PC-9 (cell line): ENCODE data around the gene LENG8. TPM values are rescaled to one million over a fixed set of nuclear protein-coding genes. Genes with fewer than 3 reads are reported as not detected.

Experiments
- BruUV-seq: library from RNA; stranded (reverse); fragments of 400-500 nt; replicated peaks from 2 replicates; lab custom pipeline; 2021; lab: Mats Ljungman, UMichigan
- CTCF ChIA-PET: fragments of 300-600 bp; sonication (Branson Sonifier 250); formaldehyde crosslinking; loops from one replicate; lab custom pipeline; 2022; ENCODE audit warnings: antibody characterized with exemption; lab: Charles Lee
- POLR2A ChIA-PET: fragments of 300-600 bp; sonication (Branson Sonifier 250); formaldehyde crosslinking; loops from one replicate; lab custom pipeline; 2022; ENCODE audit warnings: antibody characterized with exemption; ENCODE audit not compliant: unreplicated experiment; lab: Charles Lee
- DNase-seq, 2 experiments: peaks; one replicate each; pipeline versions ENCODE4 v3.0.0 to v3.0.0-alpha.2; 2015 to 2022; ENCODE audit warnings: mixed read lengths in 1 of 2
- H2AFZ ChIP-seq: fragments of 200-600 bp; sonication (generic); 2 replicates; pipeline ENCODE4 v1.8.1; 2017; ENCODE audit warnings: antibody characterized with exemption
- H3F3A ChIP-seq: fragments of 200-600 bp; sonication (generic); 2 replicates; pipeline ENCODE4 v1.8.1; 2017; ENCODE audit warnings: antibody characterized with exemption, mild to moderate bottlenecking, low read depth; ENCODE audit not compliant: insufficient read depth
- H3K27ac ChIP-seq: fragments of 200-600 bp; sonication (generic); 2 replicates; pipeline ENCODE4 v1.6.1; 2016; ENCODE audit warnings: mixed run types
- H3K27me3 ChIP-seq: fragments of 200-600 bp; sonication (generic); 2 replicates; pipeline ENCODE4 v1.6.1; 2016; ENCODE audit warnings: low read depth, mixed run types; ENCODE audit not compliant: insufficient read depth
- H3K36me3 ChIP-seq: fragments of 200-600 bp; sonication (generic); 2 replicates; pipeline ENCODE4 v1.6.1; 2016; ENCODE audit warnings: low read depth, mixed run types
- H3K4me1 ChIP-seq: fragments of 200-600 bp; sonication (generic); replicated peaks from 2 replicates; pipeline ENCODE4 v1.6.1; 2016; ENCODE audit warnings: mixed run types; ENCODE audit not compliant: insufficient read depth
- H3K4me2 ChIP-seq: fragments of 200-600 bp; sonication (generic); 2 replicates; pipeline ENCODE4 v1.6.1; 2017; ENCODE audit warnings: mixed run types
- H3K4me3 ChIP-seq: fragments of 200-600 bp; sonication (generic); 2 replicates; pipeline ENCODE4 v1.6.1; 2016; ENCODE audit warnings: mixed run types
- H3K79me2 ChIP-seq: fragments of 200-600 bp; sonication (generic); 2 replicates; pipeline ENCODE4 v1.6.1; 2017; ENCODE audit warnings: low read depth, mixed run types
- H3K9me2 ChIP-seq: fragments of 200-600 bp; sonication (generic); 2 replicates; pipeline ENCODE4 v1.8.1; 2017; ENCODE audit warnings: mild to moderate bottlenecking; ENCODE audit not compliant: insufficient read depth
- H3K9me3 ChIP-seq: fragments of 200-600 bp; sonication (generic); 2 replicates; pipeline ENCODE4 v1.8.1; 2016; ENCODE audit warnings: low read depth; ENCODE audit not compliant: insufficient read depth
- H4K20me1 ChIP-seq: fragments of 200-600 bp; sonication (generic); 2 replicates; pipeline ENCODE4 v1.8.1; 2017; ENCODE audit not compliant: insufficient read depth
- EZH2 ChIP-seq: fragments of 200-600 bp; sonication (generic); IDR thresholded peaks from 2 replicates; pipeline ENCODE4 v1.8.0; 2017; ENCODE audit warnings: antibody characterized with exemption, low read depth
- intact Hi-C: fragments of 100-400 bp; cut with micrococcal nuclease; formaldehyde crosslinking; loops from one replicate; pipeline ENCODE4 v1.10.0; 2022; ENCODE audit not compliant: unreplicated experiment
- total RNA-seq: library from RNA; stranded (reverse); gene quantifications from 2 replicates; pipeline ENCODE4 v1.2.3, GENCODE V29; 2021
- TF ChIP-seq, protein P1 (sequence below): fragments of 200-600 bp; sonication (generic); conservative IDR thresholded peaks from 2 replicates; pipeline ENCODE4 v1.6.1; 2017; ENCODE audit warnings: mixed run types, antibody characterized with exemption, mild to moderate bottlenecking, moderate library complexity

LENG8 gene
- total RNA-seq, 1 experiment from 2014 or later = 274 TPM

DNA sequence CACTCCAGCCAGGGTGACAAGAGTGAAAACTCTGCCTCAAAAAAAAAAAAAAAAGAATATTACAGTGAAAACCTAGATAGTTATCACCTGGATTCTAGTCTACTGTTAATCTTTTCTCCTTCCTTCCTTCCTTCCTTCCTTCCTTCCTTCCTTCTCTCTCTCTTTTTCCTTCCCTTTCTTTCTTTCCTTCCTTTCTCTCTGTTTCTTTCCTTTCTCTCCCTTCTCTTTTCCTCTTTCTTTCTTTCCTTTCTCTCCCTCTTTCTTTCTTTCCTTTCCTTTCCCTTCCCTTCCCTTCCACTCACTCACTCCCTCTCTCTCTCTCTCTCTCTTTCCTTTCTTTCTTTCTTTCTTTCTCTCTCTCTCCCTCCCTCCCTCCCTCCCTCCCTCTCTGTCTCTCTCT lies 43.4 kb upstream of the LENG8 start:
- TF ChIP-seq, protein P1, sequence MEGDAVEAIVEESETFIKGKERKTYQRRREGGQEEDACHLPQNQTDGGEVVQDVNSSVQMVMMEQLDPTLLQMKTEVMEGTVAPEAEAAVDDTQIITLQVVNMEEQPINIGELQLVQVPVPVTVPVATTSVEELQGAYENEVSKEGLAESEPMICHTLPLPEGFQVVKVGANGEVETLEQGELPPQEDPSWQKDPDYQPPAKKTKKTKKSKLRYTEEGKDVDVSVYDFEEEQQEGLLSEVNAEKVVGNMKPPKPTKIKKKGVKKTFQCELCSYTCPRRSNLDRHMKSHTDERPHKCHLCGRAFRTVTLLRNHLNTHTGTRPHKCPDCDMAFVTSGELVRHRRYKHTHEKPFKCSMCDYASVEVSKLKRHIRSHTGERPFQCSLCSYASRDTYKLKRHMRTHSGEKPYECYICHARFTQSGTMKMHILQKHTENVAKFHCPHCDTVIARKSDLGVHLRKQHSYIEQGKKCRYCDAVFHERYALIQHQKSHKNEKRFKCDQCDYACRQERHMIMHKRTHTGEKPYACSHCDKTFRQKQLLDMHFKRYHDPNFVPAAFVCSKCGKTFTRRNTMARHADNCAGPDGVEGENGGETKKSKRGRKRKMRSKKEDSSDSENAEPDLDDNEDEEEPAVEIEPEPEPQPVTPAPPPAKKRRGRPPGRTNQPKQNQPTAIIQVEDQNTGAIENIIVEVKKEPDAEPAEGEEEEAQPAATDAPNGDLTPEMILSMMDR = no peak
- TF ChIP-seq EZH2 = no peak
- Histone ChIP-seq H3K4me1 (no peaks in the 10 kb centered on the region), H3K9me3 (no peaks in the 10 kb centered on the region), H3K4me3 (no peak overlapping the region), H3K4me2 (no peak overlapping the region), H4K20me1 (no peaks in the 10 kb centered on the region), H3K27me3 (peaks cover 27% of the 10 kb centered on the region), H3K36me3 (no peaks in the 10 kb centered on the region), H3K27ac (no peak overlapping the region), H2AFZ (no peak overlapping the region), H3K9me2 (no peaks in the 10 kb centered on the region), H3K79me2 (no peaks in the 10 kb centered on the region), H3F3A (peaks cover 4% of the 10 kb centered on the region; the same call in 1 of the 2 replicates)
- DNase-seq = no peak
- POLR2A ChIA-PET = no interaction called here
- intact Hi-C loops = no loop called here
- CTCF ChIA-PET = no interaction called here
- no TSS peak for BruUV-seq

- H3K27ac ChIP-seq = no peak overlapping the region
- H4K20me1 ChIP-seq = no peaks in the 10 kb centered on the region
- no peaks in the 10 kb centered on the region for H3K36me3 ChIP-seq
- no peaks in the 10 kb centered on the region for H3K9me3 ChIP-seq
- TF ChIP-seq EZH2 = no peak
- TF ChIP-seq, protein P1 = no peak
- no peaks in the 10 kb centered on the region for H3K79me2 ChIP-seq
- H3K4me3 ChIP-seq = no peak overlapping the region
- BruUV-seq = no TSS peak
- no peak for DNase-seq
- no peak overlapping the region for H2AFZ ChIP-seq
- H3F3A ChIP-seq = peaks cover 4% of the 10 kb centered on the region; the same call in 1 of the 2 replicates
- no peaks in the 10 kb centered on the region for H3K4me1 ChIP-seq
- ChIA-PET CTCF (no interaction called here), POLR2A (no interaction called here)
- H3K4me2 ChIP-seq = no peak overlapping the region
- H3K9me2 ChIP-seq = no peaks in the 10 kb centered on the region
- intact Hi-C loops = no loop called here
- H3K27me3 ChIP-seq = peaks cover 44% of the 10 kb centered on the region
Measured at GRCh38 chr19:54407780-54408179, 41.2 kb upstream of the LENG8 start.

GRCh38 chr19:54408456-54409026 lies 40.5 kb upstream of the LENG8 start:
- CTCF ChIA-PET = no interaction called here
- no peak for DNase-seq
- H4K20me1 ChIP-seq = no peaks in the 10 kb centered on the region
- intact Hi-C loops = no loop called here
- POLR2A ChIA-PET = no interaction called here
- H3K9me2 ChIP-seq = no peaks in the 10 kb centered on the region
- TF ChIP-seq, protein P1 = no peak
- TF ChIP-seq EZH2 = no peak
- no peak overlapping the region for H3K4me3 ChIP-seq
- no peaks in the 10 kb centered on the region for H3K79me2 ChIP-seq
- no peak overlapping the region for H3K27ac ChIP-seq
- no peaks in the 10 kb centered on the region for H3K4me1 ChIP-seq
- no peak overlapping the region for H3K4me2 ChIP-seq
- H3K9me3 ChIP-seq = no peaks in the 10 kb centered on the region
- BruUV-seq = no TSS peak
- H3F3A ChIP-seq = peaks cover 4% of the 10 kb centered on the region; the same call in 1 of the 2 replicates
- H2AFZ ChIP-seq = no peak overlapping the region
- peaks cover 44% of the 10 kb centered on the region for H3K27me3 ChIP-seq
- H3K36me3 ChIP-seq = no peaks in the 10 kb centered on the region
